HEK293 (cell line): ENCODE measurements around the gene CDX2.

Experiments used
- KLF16 ChIP-seq: fragments of 450-650 bp; formaldehyde crosslinking; IDR thresholded peaks from 2 replicates; pipeline ENCODE4 v1.5.1; 2017; ENCODE audit warnings: missing biosample characterization, missing genetic modification characterization
- SCRT1 ChIP-seq: fragments of 450-650 bp; formaldehyde crosslinking; IDR thresholded peaks from 2 replicates; pipeline ENCODE4 v1.5.1; 2016; ENCODE audit warnings: missing biosample characterization, missing genetic modification characterization, borderline replicate concordance
- ZFP3 ChIP-seq: fragments of 450-650 bp; formaldehyde crosslinking; IDR thresholded peaks from 2 replicates; pipeline ENCODE4 v1.5.1; 2016; ENCODE audit warnings: low read depth, missing biosample characterization, missing genetic modification characterization
- ZNF274 ChIP-seq, 2 experiments: fragments of 200-500 bp in 1 of 2; fragments of 450-650 bp in 1 of 2; sonication (Bioruptor generic) in 1 of 2; formaldehyde crosslinking in 1 of 2; IDR thresholded peaks; 2 replicates each; pipeline versions ENCODE4 v1.5.1 to v1.6.1; 2014 to 2016; ENCODE audit warnings: borderline replicate concordance in 1 of 2, inconsistent platforms in 1 of 2, low read length in 1 of 2, missing biosample characterization in 1 of 2, missing genetic modification characterization in 1 of 2
- ZNF404 ChIP-seq: fragments of 450-650 bp; formaldehyde crosslinking; IDR thresholded peaks from 2 replicates; pipeline ENCODE4 v1.5.1; 2017; ENCODE audit warnings: missing biosample characterization, missing genetic modification characterization
- ZNF530 ChIP-seq: fragments of 450-650 bp; formaldehyde crosslinking; IDR thresholded peaks from 2 replicates; pipeline ENCODE4 v1.5.1; 2016; ENCODE audit warnings: low read depth, missing biosample characterization, missing genetic modification characterization
- TF ChIP-seq, protein P1 (sequence below): fragments of 450-650 bp; formaldehyde crosslinking; IDR thresholded peaks from 2 replicates; pipeline ENCODE4 v1.5.1; 2016; ENCODE audit warnings: missing biosample characterization, missing genetic modification characterization
- TF ChIP-seq, protein P2 (sequence below): fragments of 450-650 bp; formaldehyde crosslinking; IDR thresholded peaks from 2 replicates; pipeline ENCODE4 v1.5.1; 2016; ENCODE audit warnings: missing biosample characterization, missing genetic modification characterization
- TF ChIP-seq, protein P3 (sequence below): IDR thresholded peaks from 2 replicates; pipeline ENCODE4 v1.6.1; 2011; ENCODE audit warnings: mild to moderate bottlenecking, low read depth, low read length, borderline replicate concordance

DNA sequence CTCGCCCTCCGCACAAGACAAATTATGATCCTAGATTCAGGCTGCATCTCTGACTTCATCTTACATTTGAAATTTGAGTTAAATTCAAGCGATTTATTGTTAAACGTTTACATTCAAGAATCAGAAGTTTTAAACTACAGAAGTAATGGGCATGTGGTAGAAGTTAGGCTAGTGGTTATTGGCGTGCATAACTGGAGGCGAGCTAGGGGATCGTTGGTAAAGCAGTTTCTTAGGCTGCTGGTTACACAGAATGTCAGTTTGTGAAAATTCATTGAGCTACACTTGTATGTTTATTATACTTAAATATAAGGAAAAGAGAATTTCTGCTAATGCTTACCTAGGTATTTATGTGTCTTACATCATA, 733 bp upstream of the CDX2 start:
- TF ChIP-seq ZNF274 (IDR thresholded peaks at IDR 0.05; ENCODE audit: low read length) = no peak
- TF ChIP-seq ZNF274 (tag by site-specific recombination; IDR thresholded peaks at IDR 0.05; ENCODE audit: borderline replicate concordance) = no peak
- no peak for TF ChIP-seq ZNF530 (tag by site-specific recombination)
- TF ChIP-seq, protein P1, sequence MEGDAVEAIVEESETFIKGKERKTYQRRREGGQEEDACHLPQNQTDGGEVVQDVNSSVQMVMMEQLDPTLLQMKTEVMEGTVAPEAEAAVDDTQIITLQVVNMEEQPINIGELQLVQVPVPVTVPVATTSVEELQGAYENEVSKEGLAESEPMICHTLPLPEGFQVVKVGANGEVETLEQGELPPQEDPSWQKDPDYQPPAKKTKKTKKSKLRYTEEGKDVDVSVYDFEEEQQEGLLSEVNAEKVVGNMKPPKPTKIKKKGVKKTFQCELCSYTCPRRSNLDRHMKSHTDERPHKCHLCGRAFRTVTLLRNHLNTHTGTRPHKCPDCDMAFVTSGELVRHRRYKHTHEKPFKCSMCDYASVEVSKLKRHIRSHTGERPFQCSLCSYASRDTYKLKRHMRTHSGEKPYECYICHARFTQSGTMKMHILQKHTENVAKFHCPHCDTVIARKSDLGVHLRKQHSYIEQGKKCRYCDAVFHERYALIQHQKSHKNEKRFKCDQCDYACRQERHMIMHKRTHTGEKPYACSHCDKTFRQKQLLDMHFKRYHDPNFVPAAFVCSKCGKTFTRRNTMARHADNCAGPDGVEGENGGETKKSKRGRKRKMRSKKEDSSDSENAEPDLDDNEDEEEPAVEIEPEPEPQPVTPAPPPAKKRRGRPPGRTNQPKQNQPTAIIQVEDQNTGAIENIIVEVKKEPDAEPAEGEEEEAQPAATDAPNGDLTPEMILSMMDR (tag by site-specific recombination) = no peak
- no peak for TF ChIP-seq KLF16 (tag by site-specific recombination)
- TF ChIP-seq ZFP3 (tag by site-specific recombination) = no peak
- TF ChIP-seq, protein P2, sequence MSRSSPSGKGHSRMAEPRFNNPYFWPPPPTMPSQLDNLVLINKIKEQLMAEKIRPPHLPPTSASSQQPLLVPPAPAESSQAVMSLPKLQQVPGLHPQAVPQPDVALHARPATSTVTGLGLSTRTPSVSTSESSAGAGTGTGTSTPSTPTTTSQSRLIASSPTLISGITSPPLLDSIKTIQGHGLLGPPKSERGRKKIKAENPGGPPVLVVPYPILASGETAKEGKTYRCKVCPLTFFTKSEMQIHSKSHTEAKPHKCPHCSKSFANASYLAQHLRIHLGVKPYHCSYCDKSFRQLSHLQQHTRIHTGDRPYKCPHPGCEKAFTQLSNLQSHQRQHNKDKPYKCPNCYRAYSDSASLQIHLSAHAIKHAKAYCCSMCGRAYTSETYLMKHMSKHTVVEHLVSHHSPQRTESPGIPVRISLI (tag by site-specific recombination) = no peak
- no peak for TF ChIP-seq ZNF404 (tag by site-specific recombination)
- TF ChIP-seq SCRT1 (tag by site-specific recombination) = no peak
- TF ChIP-seq, protein P3, sequence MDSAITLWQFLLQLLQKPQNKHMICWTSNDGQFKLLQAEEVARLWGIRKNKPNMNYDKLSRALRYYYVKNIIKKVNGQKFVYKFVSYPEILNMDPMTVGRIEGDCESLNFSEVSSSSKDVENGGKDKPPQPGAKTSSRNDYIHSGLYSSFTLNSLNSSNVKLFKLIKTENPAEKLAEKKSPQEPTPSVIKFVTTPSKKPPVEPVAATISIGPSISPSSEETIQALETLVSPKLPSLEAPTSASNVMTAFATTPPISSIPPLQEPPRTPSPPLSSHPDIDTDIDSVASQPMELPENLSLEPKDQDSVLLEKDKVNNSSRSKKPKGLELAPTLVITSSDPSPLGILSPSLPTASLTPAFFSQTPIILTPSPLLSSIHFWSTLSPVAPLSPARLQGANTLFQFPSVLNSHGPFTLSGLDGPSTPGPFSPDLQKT = no peak
